NCI-H146 treated with DMSO at 0.1 percent for 48 hours (cell line): Measurements from ENCODE around the gene TOR1AIP1.
"Not testable (repeated sequence)": the region's sequence is repeated elsewhere in the genome, so short reads cannot be mapped to it uniquely, and the experiment has no call there.

Source experiments
- DNase-seq: peaks from one replicate; lab custom pipeline; 2025; ENCODE audit not compliant: unreplicated experiment; lab: John Stamatoyannopoulos, UW

TOR1AIP1 gene

GRCh38 chr1:179935909-179936496, 53.9 kb downstream of the TOR1AIP1 start:
- no peak for DNase-seq

GRCh38 chr1:179937668-179938254, 55.7 kb downstream of the TOR1AIP1 start:
- DNase-seq: no peak

GRCh38 chr1:179938752-179939151, 56.7 kb downstream of the TOR1AIP1 start:
- no peak for DNase-seq

- DNase-seq: no peak
Observed at GRCh38 chr1:179939941-179940340, 57.9 kb downstream of the TOR1AIP1 start.

GRCh38 chr1:179941454-179941853, 59.4 kb downstream of the TOR1AIP1 start:
- no peak for DNase-seq

- no peak for DNase-seq
Observed at GRCh38 chr1:179950651-179951050, 68.6 kb downstream of the TOR1AIP1 start.

GRCh38 chr1:179951383-179952144, 69.5 kb downstream of the TOR1AIP1 start:
- DNase-seq: no peak

GRCh38 chr1:179952186-179952585, 70.1 kb downstream of the TOR1AIP1 start:
- no peak for DNase-seq

- DNase-seq: peak; percentile 41
Observed at GRCh38 chr1:179953974-179954492, 71.9 kb downstream of the TOR1AIP1 start.

GRCh38 chr1:179954493-179955286, 72.6 kb downstream of the TOR1AIP1 start, which contains the start of gene CEP350:
CEP350 (plus strand) TSS chr1:179954810; CDS start chr1:179986182, 31,372 bp downstream.
- peak; percentile 97 for DNase-seq

GRCh38 chr1:179955287-179955680, 73.2 kb downstream of the TOR1AIP1 start:
- DNase-seq: peak; percentile 26

GRCh38 chr1:179955731-179956130, 73.6 kb downstream of the TOR1AIP1 start:
- no peak for DNase-seq

- no peak for DNase-seq
Observed at GRCh38 chr1:179958359-179958758, 76.3 kb downstream of the TOR1AIP1 start.

- not testable (repeated sequence) for DNase-seq
Observed at GRCh38 chr1:179962168-179962567, 80.1 kb downstream of the TOR1AIP1 start.

- no peak for DNase-seq
Observed at GRCh38 chr1:179966551-179966950, 84.5 kb downstream of the TOR1AIP1 start.

- DNase-seq: no peak
Observed at GRCh38 chr1:179968284-179968993, 86.4 kb downstream of the TOR1AIP1 start.

- DNase-seq: no peak
Observed at GRCh38 chr1:179968994-179969919, 87.2 kb downstream of the TOR1AIP1 start.
